ENCODE data around the gene SF3B3. TPM values are rescaled to one million over a fixed set of nuclear protein-coding genes. Genes with fewer than 3 reads are reported as not detected.

The SF3B3 gene
- total and polyA plus RNA-seq, 2 of the 13 experiments (the other 11 are each of a cell fraction or from before 2014, with no cell fraction given), result 157 to 500 TPM

DNA sequence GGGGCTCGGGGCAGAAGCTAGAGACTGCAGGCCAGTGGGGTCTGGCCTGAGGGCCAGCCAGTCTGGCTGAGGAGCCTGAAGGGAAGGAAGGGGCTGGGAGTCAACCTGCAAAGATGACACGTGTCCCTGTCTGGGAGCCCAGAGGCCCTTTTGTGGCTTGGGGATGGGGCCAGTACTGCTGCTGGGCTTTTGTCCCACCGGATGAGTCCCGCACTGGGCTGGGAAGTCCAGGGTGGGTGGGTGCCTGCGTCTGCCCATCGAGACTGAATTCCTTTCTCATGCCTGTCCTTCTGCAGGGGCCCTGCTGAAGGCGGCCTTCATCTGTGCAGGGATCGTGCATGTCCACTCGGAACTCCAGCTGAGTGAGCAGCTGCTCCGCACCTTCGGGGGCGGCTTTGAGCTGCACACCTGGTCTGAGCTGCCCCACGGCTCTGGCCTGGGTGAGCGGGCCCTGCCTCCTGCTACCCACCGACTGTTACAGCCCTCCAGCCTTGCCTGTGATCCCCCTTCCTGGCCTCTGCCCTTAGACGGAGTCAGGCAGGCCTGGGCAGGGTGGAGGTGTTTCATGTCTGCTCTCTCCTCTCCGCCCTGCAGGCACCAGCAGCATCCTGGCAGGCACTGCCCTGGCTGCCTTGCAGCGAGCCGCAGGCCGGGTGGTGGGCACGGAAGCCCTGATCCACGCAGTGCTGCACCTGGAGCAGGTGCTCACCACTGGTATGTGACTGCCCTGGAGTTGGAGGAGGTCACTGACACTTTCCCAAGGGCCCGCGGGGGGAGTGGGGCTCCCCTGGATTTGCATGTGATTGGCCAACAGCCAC, 48.4 kb upstream of the SF3B3 start:
- H2AFZ ChIP-seq (ENCODE audit: low read length), result no peak overlapping the region
- WGBS (ENCODE audit: low lambda C conversion rate), result 92% methylated on average over 14 of the region's 24 CpGs
- TF ChIP-seq SP4 (CRISPR knock-in tag; IDR thresholded peaks at IDR 0.05) (no peak), HES4 (CRISPR knock-in tag; IDR thresholded peaks at IDR 0.05; ENCODE audit: borderline replicate concordance) (0 out of 2 replicates have a peak, but pooled peaks have one; percentile 44), ZBTB21 (CRISPR knock-in tag; IDR thresholded peaks at IDR 0.05) (no peak)
- intact Hi-C loops (cut with micrococcal nuclease; ENCODE audit: unreplicated experiment), result no loop called here
- no peaks in the 10 kb centered on the region for H3K79me2 ChIP-seq (ENCODE audit: insufficient read depth, low read length)
- ChIA-PET POLR2A (no interaction called here), CTCF (ENCODE audit: low intra/inter-chr PET ratio, low total read pairs) (no interaction called here)
- FAIRE-seq (no peak), DNase-seq (ENCODE audit: low spot score) (no peak), ATAC-seq (no peak)
- peaks cover 5% of the 10 kb centered on the region; the same call in 1 of the 2 replicates for H3K4me1 ChIP-seq (ENCODE audit: insufficient read depth, low read length)
- no peaks in the 10 kb centered on the region for H4K20me1 ChIP-seq (ENCODE audit: insufficient read depth, low read length)
- no peak overlapping the region for H3K4me3 ChIP-seq (replicated peaks in 1 of 3; ENCODE audit: insufficient read depth in 1 of 3, low read depth in 2 of 3, low read length in 3 of 3)
- peaks cover 7 to 17% of the 10 kb centered on the region in 2 experiments; a peak in 4 of 5 replicates for H3K36me3 ChIP-seq (replicated peaks in 1 of 2; ENCODE audit: control insufficient read depth in 1 of 2, insufficient read depth in 2 of 2, low read length in 2 of 2)
- no TSS peak for BruUV-seq (replicated peaks)
- H3K9ac ChIP-seq (ENCODE audit: insufficient read depth, low read depth, low read length), result no peak overlapping the region
- H3K27me3 ChIP-seq (ENCODE audit: control insufficient read depth in 1 of 2, insufficient read depth in 2 of 2, low read length in 2 of 2), result no peaks in the 10 kb centered on the region
- H3K27ac ChIP-seq (ENCODE audit: extremely low read length, insufficient read depth, low read length), result no peak overlapping the region
- H3K4me2 ChIP-seq (ENCODE audit: low read depth, low read length), result no peak overlapping the region
- in situ Hi-C loops (cut with HindIII; ENCODE audit: extremely low pct_ligation_motif_present, low pct_unique_long_range_greater_than_20kb), result no loop called here
- H3K9me3 ChIP-seq (ENCODE audit: low read length), result no peaks in the 10 kb centered on the region

DNA sequence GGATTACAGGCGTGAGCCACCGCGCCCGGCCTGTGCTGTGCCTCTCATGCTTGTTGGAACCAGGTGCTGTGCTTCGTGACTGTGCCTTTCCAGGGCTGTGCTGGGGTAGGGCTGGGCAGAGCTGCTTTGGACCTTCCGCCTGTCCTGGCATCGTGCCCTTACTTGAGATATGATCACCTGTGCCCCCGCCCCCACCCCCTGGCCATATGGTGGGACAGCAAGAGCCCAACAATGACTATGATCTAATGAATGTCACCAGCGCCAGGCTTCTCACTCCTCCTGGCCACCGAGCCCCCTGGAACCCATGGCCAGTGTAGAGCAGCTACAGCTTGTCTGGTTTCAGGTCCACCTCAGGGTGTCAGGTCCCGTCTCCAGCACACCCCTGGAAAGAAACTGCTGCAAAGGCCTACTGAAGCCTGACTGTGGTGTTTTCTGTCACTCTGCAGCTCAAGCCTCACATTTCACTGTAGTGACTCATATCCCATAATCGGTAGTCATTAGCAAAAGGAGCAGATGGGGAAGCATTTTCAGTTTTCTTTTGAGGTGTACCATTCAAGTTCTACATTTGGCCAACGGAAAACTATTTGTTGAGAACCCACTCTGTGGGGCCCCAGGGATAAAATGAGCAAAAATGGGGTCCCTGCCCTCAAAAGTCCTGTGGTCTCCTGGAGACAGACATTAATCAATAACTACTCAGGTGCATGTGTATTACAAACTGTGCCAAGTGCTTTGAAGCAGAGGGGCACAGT, 47.2 kb upstream of the SF3B3 start:
- TF ChIP-seq RAD21 (CRISPR knock-in tag; IDR thresholded peaks at IDR 0.05), result 0 out of 2 replicates have a peak, but pooled peaks have one; percentile 8
- TF ChIP-seq, protein P1, sequence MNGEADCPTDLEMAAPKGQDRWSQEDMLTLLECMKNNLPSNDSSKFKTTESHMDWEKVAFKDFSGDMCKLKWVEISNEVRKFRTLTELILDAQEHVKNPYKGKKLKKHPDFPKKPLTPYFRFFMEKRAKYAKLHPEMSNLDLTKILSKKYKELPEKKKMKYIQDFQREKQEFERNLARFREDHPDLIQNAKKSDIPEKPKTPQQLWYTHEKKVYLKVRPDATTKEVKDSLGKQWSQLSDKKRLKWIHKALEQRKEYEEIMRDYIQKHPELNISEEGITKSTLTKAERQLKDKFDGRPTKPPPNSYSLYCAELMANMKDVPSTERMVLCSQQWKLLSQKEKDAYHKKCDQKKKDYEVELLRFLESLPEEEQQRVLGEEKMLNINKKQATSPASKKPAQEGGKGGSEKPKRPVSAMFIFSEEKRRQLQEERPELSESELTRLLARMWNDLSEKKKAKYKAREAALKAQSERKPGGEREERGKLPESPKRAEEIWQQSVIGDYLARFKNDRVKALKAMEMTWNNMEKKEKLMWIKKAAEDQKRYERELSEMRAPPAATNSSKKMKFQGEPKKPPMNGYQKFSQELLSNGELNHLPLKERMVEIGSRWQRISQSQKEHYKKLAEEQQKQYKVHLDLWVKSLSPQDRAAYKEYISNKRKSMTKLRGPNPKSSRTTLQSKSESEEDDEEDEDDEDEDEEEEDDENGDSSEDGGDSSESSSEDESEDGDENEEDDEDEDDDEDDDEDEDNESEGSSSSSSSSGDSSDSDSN (CRISPR knock-in tag; IDR thresholded peaks at IDR 0.05), result no peak
- TF ChIP-seq FOSL2 (CRISPR knock-in tag; IDR thresholded peaks at IDR 0.05), result peak; percentile 19; the same call in 1 of the 2 replicates
- TF ChIP-seq KMT2B (CRISPR knock-in tag; IDR thresholded peaks at IDR 0.05), result no peak
- TF ChIP-seq ZNF768 (CRISPR knock-in tag; IDR thresholded peaks at IDR 0.05), result peak; percentile 30; the same call in 1 of the 2 replicates
- ChIA-PET CTCF (ENCODE audit: low intra/inter-chr PET ratio, low total read pairs) (no interaction called here), POLR2A (interaction anchor here (5.7 kb wide), 1 partner anchor 96 kb away, joined by 28 read pairs; no protein-coding TSS in a partner anchor)
- no peak for ATAC-seq
- Histone ChIP-seq H3K4me3 (replicated peaks in 1 of 3; ENCODE audit: insufficient read depth in 1 of 3, low read depth in 2 of 3, low read length in 3 of 3) (no peak overlapping the region), H3K4me1 (ENCODE audit: insufficient read depth, low read length) (no peaks in the 10 kb centered on the region), H3K79me2 (ENCODE audit: insufficient read depth, low read length) (no peaks in the 10 kb centered on the region), H4K20me1 (ENCODE audit: insufficient read depth, low read length) (no peaks in the 10 kb centered on the region), H3K36me3 (replicated peaks in 1 of 2; ENCODE audit: control insufficient read depth in 1 of 2, insufficient read depth in 2 of 2, low read length in 2 of 2) (peaks cover 10 to 29% of the 10 kb centered on the region in 2 experiments; a peak in 4 of 5 replicates), H2AFZ (ENCODE audit: low read length) (no peak overlapping the region), H3K27me3 (ENCODE audit: control insufficient read depth in 1 of 2, insufficient read depth in 2 of 2, low read length in 2 of 2) (no peaks in the 10 kb centered on the region), H3K4me2 (ENCODE audit: low read depth, low read length) (no peak overlapping the region), H3K9ac (ENCODE audit: insufficient read depth, low read depth, low read length) (no peak overlapping the region), H3K9me3 (ENCODE audit: low read length) (no peaks in the 10 kb centered on the region), H3K27ac (ENCODE audit: extremely low read length, insufficient read depth, low read length) (no peak overlapping the region)
- FAIRE-seq, result no peak
- in situ Hi-C loops (cut with HindIII; ENCODE audit: extremely low pct_ligation_motif_present, low pct_unique_long_range_greater_than_20kb) (no loop called here), intact Hi-C loops (cut with micrococcal nuclease; ENCODE audit: unreplicated experiment) (no loop called here)
- DNase-seq (ENCODE audit: low spot score), result no peak
- no TSS peak for BruUV-seq (replicated peaks)
- 93% methylated on average over 13 of the region's 13 CpGs for WGBS (ENCODE audit: low lambda C conversion rate)
